Spleen (tissue), 7 donors: ENCODE results near the gene AKAP13.

ENCODE experiments used
- CTCF ChIP-seq, 11 experiments: fragments of 200-600 bp in 7 of 11; fragments of 450-650 bp in 4 of 11; sonication (generic) in 4 of 11; IDR thresholded peaks in 8 of 11; conservative IDR thresholded peaks in 3 of 11; 1 replicate in 7 of 11; 2 replicates in 4 of 11; pipeline versions ENCODE4 v1.4.0 to v1.8.0; 2016 to 2021; ENCODE audit warnings: antibody characterized with exemption in 11 of 11, inconsistent platforms in 4 of 11, mild to moderate bottlenecking in 1 of 11
- POLR2A ChIP-seq, 3 donors: fragments of 450-650 bp; IDR thresholded peaks; one replicate each; pipeline ENCODE4 v1.5.1; 2017; ENCODE audit warnings: antibody characterized with exemption in 3 of 3, mild to moderate bottlenecking in 1 of 3
- POLR2AphosphoS5 ChIP-seq, 3 donors: sonication (generic); formaldehyde crosslinking; IDR thresholded peaks; one replicate each; pipeline ENCODE4 v1.5.1; 2017; ENCODE audit warnings: antibody characterized with exemption in 3 of 3
- donor health status: DM: no; HTN: no; CAD: no; lungs with moderate emphysema.
- donor health status: DM: no; HTN: no; CAD: no.
- donor health status: DM: no; HTN: no; CAD: no.

GRCh38 chr15:85517086-85517485 is 136.7 kb downstream of the AKAP13 start:
- no peak for TF ChIP-seq CTCF (IDR thresholded peaks at IDR 0.05 in 8 of 11, conservative IDR thresholded peaks at IDR 0.05 in 3 of 11)
- TF ChIP-seq POLR2A (IDR thresholded peaks at IDR 0.05), result no peak
- TF ChIP-seq POLR2AphosphoS5 (IDR thresholded peaks at IDR 0.05), result no peak
